ENCODE data around the gene EFEMP2. TPM values are rescaled to one million over a fixed set of nuclear protein-coding genes. Genes with fewer than 3 reads are reported as not detected.
"Not testable (repeated sequence)": the region's sequence is repeated elsewhere in the genome, so short reads cannot be mapped to it uniquely, and the experiment has no call there.

The EFEMP2 gene
- total and polyA plus RNA-seq, 4 donors: 34.2 to 67.0 (median 53.8) TPM

DNA sequence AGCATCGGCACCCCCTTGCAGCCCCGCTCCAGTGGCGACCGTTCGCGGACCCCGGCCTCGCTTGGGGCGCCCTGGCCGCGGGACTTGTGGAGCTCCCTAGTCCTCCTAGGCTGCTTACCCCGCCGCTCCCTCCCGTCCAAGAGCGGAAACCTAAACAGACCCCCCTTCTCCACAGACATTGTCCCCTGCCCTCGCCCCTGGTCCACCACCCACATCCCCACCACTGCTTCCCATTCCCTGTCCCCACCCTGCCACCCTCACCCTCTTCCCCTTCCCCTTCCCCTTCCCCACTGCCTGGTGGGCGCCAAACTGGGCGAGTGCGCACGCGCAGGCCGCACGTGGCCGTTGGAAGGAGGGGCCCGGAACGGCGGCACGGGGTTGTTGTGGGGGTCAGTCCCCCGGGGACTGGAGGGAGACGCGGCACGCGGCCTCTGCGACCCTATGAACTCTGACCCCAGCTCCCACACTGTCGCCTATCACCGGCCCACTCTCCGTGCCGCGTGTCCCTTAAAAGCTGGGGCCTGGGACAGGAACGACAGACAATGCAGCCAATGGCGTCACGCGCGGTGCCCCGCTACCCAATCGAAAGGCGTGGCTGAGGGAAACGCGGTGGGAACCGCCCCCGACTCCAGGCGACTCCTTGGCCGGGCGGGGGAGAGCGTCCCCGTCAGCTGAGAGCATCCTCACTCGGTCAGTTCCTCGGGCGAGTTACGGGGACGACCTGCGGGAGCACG, 39.1 kb downstream of the EFEMP2 start, which contains the start of gene SNX32:
Gene SNX32 (plus strand): TSS at position 667 of the 734 bp plus-strand sequence. CDS start 103 bp downstream, outside the sequence.
- peaks cover 0 to 14% (median 10%) of the 10 kb centered on the region in 5 donors for H3K4me1 ChIP-seq (ENCODE audit: control insufficient read depth in 5 of 5, insufficient read depth in 5 of 5, low read length in 5 of 5)
- 1% methylated on average over 57 to 63 of the region's 63 CpGs for WGBS, 2 donors
- no peaks in the 10 kb centered on the region for H3K27me3 ChIP-seq (ENCODE audit: control insufficient read depth in 3 of 3, insufficient read depth in 3 of 3, low read length in 2 of 3)
- peak within 1 kb of the TSS in 1 of 2 donors; percentile 71 for H3K27ac ChIP-seq (ENCODE audit: low read depth in 1 of 2, low read length in 1 of 2)
- TF ChIP-seq CTCF (IDR thresholded peaks at IDR 0.05; ENCODE audit: control extremely low read depth, extremely low read depth): no peak
- peak within 1 kb of the TSS; percentile 47 for H3K4me3 ChIP-seq
- peaks cover 0 to 2% (median 0%) of the 10 kb centered on the region in 4 donors for H3K9me3 ChIP-seq (ENCODE audit: control insufficient read depth in 4 of 4, insufficient read depth in 3 of 4, low read length in 3 of 4)
- peak; percentile 96 to 97 (median 96) for DNase-seq
- H3K36me3 ChIP-seq (ENCODE audit: control insufficient read depth in 4 of 4, insufficient read depth in 4 of 4, low read length in 4 of 4): no peaks in the 10 kb centered on the region
- H3K9ac ChIP-seq (ENCODE audit: insufficient read depth in 1 of 2, low read length in 2 of 2): peak within 1 kb of the TSS; percentile 43 to 59
- peak; percentile 100 for ATAC-seq (ENCODE audit: insufficient read depth, low FRiP score)

DNA sequence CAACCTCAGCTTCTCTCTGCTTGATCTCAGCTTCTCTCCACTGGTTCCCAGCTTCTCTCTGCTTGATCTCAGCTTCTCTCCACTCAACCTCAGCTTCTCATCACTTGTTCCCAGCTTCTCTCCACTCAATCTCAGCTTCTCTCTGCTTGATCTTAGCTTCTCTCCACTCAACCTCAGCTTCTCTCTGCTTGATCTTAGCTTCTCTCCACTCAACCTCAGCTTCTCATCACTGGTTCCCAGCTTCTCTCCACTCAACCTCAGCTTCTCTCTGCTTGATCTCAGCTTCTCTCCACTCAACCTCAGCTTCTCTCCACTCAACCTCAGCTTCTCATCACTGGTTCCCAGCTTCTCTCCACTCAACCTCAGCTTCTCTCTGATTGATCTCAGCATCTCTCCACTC, 40.4 kb downstream of the EFEMP2 start:
- H3K27ac ChIP-seq (ENCODE audit: low read depth in 1 of 2, low read length in 1 of 2); H3K9ac ChIP-seq (ENCODE audit: insufficient read depth in 1 of 2, low read length in 2 of 2); H3K4me3 ChIP-seq; H3K9me3 ChIP-seq (ENCODE audit: control insufficient read depth in 4 of 4, insufficient read depth in 3 of 4, low read length in 3 of 4); DNase-seq; ATAC-seq (ENCODE audit: insufficient read depth, low FRiP score); H3K27me3 ChIP-seq (ENCODE audit: control insufficient read depth in 3 of 3, insufficient read depth in 3 of 3, low read length in 2 of 3); H3K36me3 ChIP-seq (ENCODE audit: control insufficient read depth in 4 of 4, insufficient read depth in 4 of 4, low read length in 4 of 4): not testable (repeated sequence)
- peaks cover 0 to 14% (median 10%) of the 10 kb centered on the region in 5 donors for H3K4me1 ChIP-seq (ENCODE audit: control insufficient read depth in 5 of 5, insufficient read depth in 5 of 5, low read length in 5 of 5)

GRCh38 chr11:65829459-65829858, 43.1 kb downstream of the EFEMP2 start:
- Histone ChIP-seq H3K9me3 (ENCODE audit: control insufficient read depth in 4 of 4, insufficient read depth in 3 of 4, low read length in 3 of 4) (peaks cover 0 to 2% (median 0%) of the 10 kb centered on the region in 4 donors), H3K4me3 (no peak overlapping the region), H3K36me3 (ENCODE audit: control insufficient read depth in 4 of 4, insufficient read depth in 4 of 4, low read length in 4 of 4) (no peaks in the 10 kb centered on the region), H3K9ac (ENCODE audit: insufficient read depth in 1 of 2, low read length in 2 of 2) (no peak overlapping the region), H3K27me3 (ENCODE audit: control insufficient read depth in 3 of 3, insufficient read depth in 3 of 3, low read length in 2 of 3) (no peaks in the 10 kb centered on the region), H3K4me1 (ENCODE audit: control insufficient read depth in 5 of 5, insufficient read depth in 5 of 5, low read length in 5 of 5) (peaks cover 0 to 12% (median 6%) of the 10 kb centered on the region in 5 donors), H3K27ac (ENCODE audit: low read depth in 1 of 2, low read length in 1 of 2) (no peak overlapping the region)
- ATAC-seq (ENCODE audit: insufficient read depth, low FRiP score): no peak
- 72 to 81% methylated on average over 4 of the region's 4 CpGs for WGBS, 2 donors
- no peak for TF ChIP-seq CTCF (IDR thresholded peaks at IDR 0.05; ENCODE audit: control extremely low read depth, extremely low read depth)
- DNase-seq: no peak

DNA sequence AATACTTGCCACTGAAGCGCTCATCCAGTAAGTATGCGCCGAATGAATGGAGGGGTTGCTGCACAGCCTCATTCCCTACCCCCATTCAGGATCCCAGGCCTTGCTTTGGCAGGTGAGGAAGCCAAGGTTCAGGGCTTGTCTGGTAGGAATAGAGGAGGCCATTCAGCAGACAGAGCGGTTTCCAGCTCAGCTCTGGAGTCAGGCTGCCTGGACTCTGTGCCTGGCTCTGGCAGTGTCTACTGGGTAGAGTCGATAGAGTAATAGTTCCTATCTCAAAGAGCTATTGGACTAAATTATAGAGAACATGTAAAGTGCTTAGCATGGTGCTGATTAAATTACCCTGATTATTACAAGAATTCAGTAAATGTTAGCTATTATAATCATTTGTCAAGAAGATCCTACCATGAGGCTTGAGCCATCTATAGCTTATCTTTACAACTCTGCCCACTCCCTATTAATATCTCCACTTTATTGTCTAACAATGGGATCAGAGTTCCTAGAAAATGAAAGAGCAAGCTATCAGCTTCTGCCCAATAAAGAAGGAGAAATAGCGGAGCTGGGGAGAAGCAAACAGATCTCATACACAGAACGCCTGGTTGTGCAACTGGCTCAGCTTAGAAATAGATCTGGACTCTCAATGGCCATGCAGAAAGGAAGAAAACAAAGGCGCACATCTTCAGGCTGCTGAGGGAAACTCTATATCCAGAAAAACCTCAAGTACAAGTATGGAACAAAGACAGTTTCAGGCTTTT, 45.4 kb downstream of the EFEMP2 start:
- Histone ChIP-seq H3K27ac (ENCODE audit: low read depth in 1 of 2, low read length in 1 of 2) (no peak overlapping the region), H3K27me3 (ENCODE audit: control insufficient read depth in 3 of 3, insufficient read depth in 3 of 3, low read length in 2 of 3) (no peaks in the 10 kb centered on the region), H3K9ac (ENCODE audit: insufficient read depth in 1 of 2, low read length in 2 of 2) (no peak overlapping the region), H3K9me3 (ENCODE audit: control insufficient read depth in 4 of 4, insufficient read depth in 3 of 4, low read length in 3 of 4) (no peaks in the 10 kb centered on the region), H3K36me3 (ENCODE audit: control insufficient read depth in 4 of 4, insufficient read depth in 4 of 4, low read length in 4 of 4) (no peaks in the 10 kb centered on the region), H3K4me3 (no peak overlapping the region), H3K4me1 (ENCODE audit: control insufficient read depth in 5 of 5, insufficient read depth in 5 of 5, low read length in 5 of 5) (peaks cover 0 to 3% (median 0%) of the 10 kb centered on the region in 5 donors)
- no peak for TF ChIP-seq CTCF (IDR thresholded peaks at IDR 0.05; ENCODE audit: control extremely low read depth, extremely low read depth)
- WGBS, 2 donors: 84 to 85% methylated on average over 8 of the region's 8 CpGs
- no peak for DNase-seq
- ATAC-seq (ENCODE audit: insufficient read depth, low FRiP score): no peak
